Stimulated activated naive CD8-positive, alpha-beta T cell treated with anti-CD3 and anti-CD28 coated beads, Interleukin-15, Interleukin-2, amounts not matched to agents 100 ng/mL and 50 ng/mL, for 24 hours (primary cell): ENCODE data around the gene ADAM10.
"Not testable (repeated sequence)": the region's sequence is repeated elsewhere in the genome, so short reads cannot be mapped to it uniquely, and the experiment has no call there.

Source experiments
- H3K27ac Mint-ChIP-seq: one replicate; pipeline ENCODE4 v1.8.0; 2021; ENCODE audit warnings: mild to moderate bottlenecking, mixed read lengths
- H3K27me3 Mint-ChIP-seq: one replicate; pipeline ENCODE4 v1.8.0; 2021; ENCODE audit warnings: mixed read lengths
- H3K36me3 Mint-ChIP-seq: one replicate; pipeline ENCODE4 v1.8.0; 2021; ENCODE audit warnings: low read depth, mixed read lengths
- H3K4me1 Mint-ChIP-seq: one replicate; pipeline ENCODE4 v1.8.0; 2021; ENCODE audit warnings: low read depth, mixed read lengths
- H3K4me3 Mint-ChIP-seq: one replicate; pipeline ENCODE4 v1.8.0; 2021; ENCODE audit warnings: mild to moderate bottlenecking, mixed read lengths
- H3K9me3 Mint-ChIP-seq: one replicate; pipeline ENCODE4 v1.8.0; 2021; ENCODE audit warnings: mixed read lengths

The ADAM10 gene

GRCh38 chr15:58606577-58607080 is 142.9 kb downstream of the ADAM10 start:
- Mint-ChIP-seq H3K27ac (no peak overlapping the region), H3K36me3 (peaks cover 74% of the 10 kb centered on the region), H3K27me3 (no peaks in the 10 kb centered on the region), H3K9me3 (no peaks in the 10 kb centered on the region), H3K4me3 (no peak overlapping the region), H3K4me1 (peaks cover 20% of the 10 kb centered on the region)

DNA sequence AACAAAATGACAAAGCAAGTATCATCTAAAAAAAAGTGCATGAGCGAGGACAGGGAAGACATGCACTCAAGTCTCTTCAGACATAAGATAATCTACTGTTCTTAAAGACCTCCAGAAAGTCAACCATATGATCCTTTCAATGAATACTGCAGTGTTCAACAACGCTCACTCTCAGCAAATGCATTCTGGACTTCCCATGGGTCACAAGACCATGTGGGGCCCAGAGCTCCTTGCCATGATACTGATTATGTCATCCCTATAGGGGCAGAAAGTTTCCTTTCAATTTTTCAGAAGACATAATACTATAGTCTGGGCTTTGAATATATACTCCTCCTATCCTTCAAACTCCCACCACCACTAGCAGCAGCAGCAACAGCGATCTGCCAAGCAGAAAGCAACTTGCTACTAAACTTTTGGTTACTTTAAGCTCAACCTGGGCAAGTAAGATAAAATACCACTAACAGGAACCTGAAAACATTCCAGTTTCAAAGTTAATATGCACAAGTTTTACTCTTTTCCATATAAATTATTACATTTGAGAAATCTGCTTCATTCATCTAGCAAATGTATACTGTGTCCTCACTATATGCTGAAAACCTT is 143.5 kb downstream of the ADAM10 start:
- H3K27ac Mint-ChIP-seq, result no peak overlapping the region
- H3K27me3 Mint-ChIP-seq, result no peaks in the 10 kb centered on the region
- H3K4me3 Mint-ChIP-seq, result no peak overlapping the region
- H3K36me3 Mint-ChIP-seq, result peaks cover 71% of the 10 kb centered on the region
- no peaks in the 10 kb centered on the region for H3K9me3 Mint-ChIP-seq
- peaks cover 20% of the 10 kb centered on the region for H3K4me1 Mint-ChIP-seq

DNA sequence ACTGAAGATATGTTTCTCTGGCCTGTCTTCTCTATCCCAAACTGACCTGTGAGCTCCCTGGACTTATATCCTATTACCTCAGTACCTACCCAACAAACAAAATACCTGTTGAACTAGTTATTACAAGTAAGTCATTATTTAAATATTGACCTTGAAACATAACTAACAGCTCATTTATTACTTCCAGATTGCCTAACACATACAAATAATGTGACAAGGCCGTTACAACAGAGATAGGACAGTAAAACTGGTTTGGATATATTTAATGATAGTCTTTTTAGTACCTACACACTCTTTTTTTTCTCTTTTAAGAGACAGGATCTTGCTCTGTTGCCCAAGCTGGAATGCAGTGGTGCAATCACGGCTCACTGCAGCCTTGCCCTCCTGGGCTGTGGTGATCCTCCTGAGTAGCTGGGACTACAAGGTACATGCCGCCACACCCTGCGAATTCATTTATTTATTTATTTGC is 145.0 kb downstream of the ADAM10 start:
- H3K36me3 Mint-ChIP-seq, result peaks cover 62% of the 10 kb centered on the region
- H3K4me3 Mint-ChIP-seq, result no peak overlapping the region
- H3K9me3 Mint-ChIP-seq, result no peaks in the 10 kb centered on the region
- no peak overlapping the region for H3K27ac Mint-ChIP-seq
- H3K4me1 Mint-ChIP-seq, result peaks cover 20% of the 10 kb centered on the region
- no peaks in the 10 kb centered on the region for H3K27me3 Mint-ChIP-seq

DNA sequence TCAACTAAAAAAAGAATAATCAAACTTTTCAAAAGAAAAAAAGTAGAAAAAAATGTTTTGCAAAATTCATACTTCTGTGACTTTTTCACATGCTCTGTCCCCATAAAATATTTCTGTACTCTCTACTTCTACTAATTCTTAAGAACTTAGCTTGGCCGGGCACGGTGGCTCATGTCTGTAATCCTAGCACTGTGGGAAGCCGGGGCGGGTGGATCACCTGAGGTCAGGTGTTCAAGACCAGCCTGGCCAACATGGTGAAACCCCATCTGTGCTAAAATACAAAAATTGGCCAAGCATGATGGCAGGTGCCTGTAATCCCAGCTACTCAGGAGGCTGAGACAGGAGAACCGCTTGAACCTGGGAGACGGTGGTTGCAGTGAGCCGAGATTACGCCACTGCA is 145.6 kb downstream of the ADAM10 start:
- H3K4me3 Mint-ChIP-seq, H3K27me3 Mint-ChIP-seq, H3K27ac Mint-ChIP-seq, H3K9me3 Mint-ChIP-seq: not testable (repeated sequence)
- Mint-ChIP-seq H3K36me3 (peaks cover 60% of the 10 kb centered on the region), H3K4me1 (peaks cover 15% of the 10 kb centered on the region)

GRCh38 chr15:58602823-58603222 is 146.7 kb downstream of the ADAM10 start:
- no peak overlapping the region for H3K27ac Mint-ChIP-seq
- H3K27me3 Mint-ChIP-seq, result no peaks in the 10 kb centered on the region
- H3K4me3 Mint-ChIP-seq, result no peak overlapping the region
- H3K36me3 Mint-ChIP-seq, result peaks cover 51% of the 10 kb centered on the region
- peaks cover 7% of the 10 kb centered on the region for H3K4me1 Mint-ChIP-seq
- no peaks in the 10 kb centered on the region for H3K9me3 Mint-ChIP-seq

GRCh38 chr15:58598829-58599210 is 150.7 kb downstream of the ADAM10 start:
- Mint-ChIP-seq H3K4me1 (peaks cover 13% of the 10 kb centered on the region), H3K27me3 (no peaks in the 10 kb centered on the region), H3K27ac (no peak overlapping the region), H3K36me3 (peaks cover 54% of the 10 kb centered on the region), H3K4me3 (no peak overlapping the region), H3K9me3 (no peaks in the 10 kb centered on the region)

DNA sequence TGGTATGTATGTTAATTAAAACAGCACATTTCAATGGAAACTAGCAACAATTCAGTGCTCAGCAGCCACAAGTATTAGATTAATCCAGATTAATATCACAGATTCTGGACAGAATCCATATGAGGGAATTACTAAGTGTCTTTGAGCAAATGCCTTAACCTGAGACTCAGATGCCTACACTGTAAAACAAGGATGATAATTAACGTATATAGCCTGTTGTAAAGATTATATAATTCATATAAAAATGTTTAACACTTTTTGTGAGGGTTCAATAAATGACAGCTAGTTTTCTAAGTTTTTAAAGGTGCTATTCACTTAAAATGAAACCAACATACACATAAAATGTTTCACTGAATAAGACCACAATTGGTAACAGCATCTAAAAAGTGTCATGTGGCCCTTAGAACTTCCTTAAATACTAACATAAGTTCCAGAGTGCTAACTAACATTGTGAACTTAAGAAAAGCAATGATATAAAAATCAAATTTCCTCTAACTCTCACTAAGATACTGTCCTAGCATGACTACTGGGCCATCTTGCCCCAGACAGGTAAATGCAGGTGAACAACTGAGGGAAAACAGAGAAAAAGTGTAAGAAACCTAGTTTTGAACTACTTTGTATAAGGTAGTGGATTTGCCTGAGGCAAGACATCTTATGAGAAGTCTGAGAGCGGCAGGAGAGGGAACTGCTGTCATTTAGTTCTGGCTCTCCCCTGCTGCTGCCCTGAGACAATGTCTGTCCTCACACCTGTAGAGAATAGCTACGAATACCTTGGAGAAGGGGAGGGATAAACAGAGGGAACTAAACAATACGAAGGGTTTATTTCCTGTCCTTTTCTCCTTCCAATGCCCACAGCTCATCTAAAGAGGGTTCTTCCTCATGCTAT is 151.3 kb downstream of the ADAM10 start:
- Mint-ChIP-seq H3K36me3 (peaks cover 54% of the 10 kb centered on the region), H3K4me1 (peaks cover 17% of the 10 kb centered on the region), H3K27me3 (no peaks in the 10 kb centered on the region), H3K4me3 (no peak overlapping the region), H3K9me3 (no peaks in the 10 kb centered on the region), H3K27ac (no peak overlapping the region)

- Mint-ChIP-seq H3K36me3 (peaks cover 46% of the 10 kb centered on the region), H3K4me1 (peaks cover 17% of the 10 kb centered on the region), H3K4me3 (no peak overlapping the region), H3K9me3 (no peaks in the 10 kb centered on the region), H3K27me3 (no peaks in the 10 kb centered on the region), H3K27ac (no peak overlapping the region)
Measured at GRCh38 chr15:58595516-58596263, 153.8 kb downstream of the ADAM10 start.

GRCh38 chr15:58594898-58595297 is 154.6 kb downstream of the ADAM10 start:
- Mint-ChIP-seq H3K4me1 (peaks cover 17% of the 10 kb centered on the region), H3K27me3 (no peaks in the 10 kb centered on the region), H3K4me3 (no peak overlapping the region), H3K9me3 (no peaks in the 10 kb centered on the region), H3K27ac (no peak overlapping the region), H3K36me3 (peaks cover 44% of the 10 kb centered on the region)

DNA sequence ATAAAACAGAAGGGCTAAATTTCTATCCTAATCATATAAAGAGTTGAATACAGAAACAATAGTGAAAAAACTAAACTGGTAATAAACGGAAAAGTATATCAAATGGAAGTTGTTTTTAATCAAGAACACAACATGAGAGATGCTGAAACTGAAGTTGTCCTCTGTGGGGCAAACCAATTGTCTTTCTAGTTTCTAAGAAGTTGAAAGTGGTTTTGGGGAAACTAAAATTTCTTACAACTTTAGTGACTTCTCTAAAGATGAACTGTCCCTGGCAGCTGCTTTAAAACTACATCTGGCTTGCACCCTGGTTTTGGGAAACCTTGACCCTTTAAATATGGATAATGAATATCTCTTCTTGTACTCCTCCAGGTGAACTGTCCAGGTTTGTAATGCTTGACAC is 155.6 kb downstream of the ADAM10 start:
- no peak overlapping the region for H3K4me3 Mint-ChIP-seq
- peak overlapping the region; percentile 50 for H3K27ac Mint-ChIP-seq
- peaks cover 17% of the 10 kb centered on the region for H3K4me1 Mint-ChIP-seq
- H3K27me3 Mint-ChIP-seq, result no peaks in the 10 kb centered on the region
- H3K36me3 Mint-ChIP-seq, result peaks cover 39% of the 10 kb centered on the region
- no peaks in the 10 kb centered on the region for H3K9me3 Mint-ChIP-seq

DNA sequence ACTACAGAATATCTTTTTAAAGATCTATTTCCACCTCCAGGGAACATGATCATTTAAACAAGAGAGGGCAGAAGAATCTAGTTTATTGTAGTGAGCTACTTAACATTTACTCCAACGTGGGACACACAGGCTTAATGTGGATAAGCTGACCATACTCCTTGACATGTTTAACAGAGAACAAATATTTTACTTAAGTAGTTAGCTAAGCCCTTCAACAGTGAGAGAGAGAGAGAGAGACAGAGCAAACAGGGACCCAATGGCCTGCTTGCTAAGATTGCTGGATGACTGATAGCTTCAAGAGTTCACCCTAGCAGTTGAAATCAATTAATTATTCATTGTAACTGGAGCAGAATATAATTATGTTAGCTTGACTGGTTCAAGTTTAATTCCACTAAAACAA is 158.6 kb downstream of the ADAM10 start:
- Mint-ChIP-seq H3K27me3 (no peaks in the 10 kb centered on the region), H3K27ac (no peak overlapping the region), H3K9me3 (no peaks in the 10 kb centered on the region), H3K4me3 (no peak overlapping the region), H3K4me1 (peaks cover 17% of the 10 kb centered on the region), H3K36me3 (peaks cover 26% of the 10 kb centered on the region)

DNA sequence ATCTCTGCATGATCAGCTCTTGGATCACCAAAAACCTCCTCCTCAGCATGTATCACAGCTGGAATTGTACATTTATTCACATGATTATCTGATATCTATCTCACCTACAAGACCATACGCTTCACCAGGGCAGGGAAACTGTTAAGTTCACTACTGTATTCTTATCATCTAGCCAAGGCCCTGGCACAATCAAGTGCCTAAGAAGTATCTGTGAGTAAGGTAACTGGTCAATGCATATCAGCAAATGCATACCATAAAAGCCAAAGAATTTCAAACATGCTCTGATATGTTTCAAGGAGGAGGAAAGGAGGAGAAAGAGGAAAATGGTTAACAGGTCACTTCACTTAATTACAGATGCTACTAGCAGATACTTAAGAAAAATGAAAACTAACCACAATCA is 159.3 kb downstream of the ADAM10 start:
- peak overlapping the region; percentile 33 for H3K27ac Mint-ChIP-seq
- H3K9me3 Mint-ChIP-seq, result no peaks in the 10 kb centered on the region
- H3K36me3 Mint-ChIP-seq, result peaks cover 22% of the 10 kb centered on the region
- no peak overlapping the region for H3K4me3 Mint-ChIP-seq
- H3K4me1 Mint-ChIP-seq, result peaks cover 24% of the 10 kb centered on the region
- H3K27me3 Mint-ChIP-seq, result no peaks in the 10 kb centered on the region

DNA sequence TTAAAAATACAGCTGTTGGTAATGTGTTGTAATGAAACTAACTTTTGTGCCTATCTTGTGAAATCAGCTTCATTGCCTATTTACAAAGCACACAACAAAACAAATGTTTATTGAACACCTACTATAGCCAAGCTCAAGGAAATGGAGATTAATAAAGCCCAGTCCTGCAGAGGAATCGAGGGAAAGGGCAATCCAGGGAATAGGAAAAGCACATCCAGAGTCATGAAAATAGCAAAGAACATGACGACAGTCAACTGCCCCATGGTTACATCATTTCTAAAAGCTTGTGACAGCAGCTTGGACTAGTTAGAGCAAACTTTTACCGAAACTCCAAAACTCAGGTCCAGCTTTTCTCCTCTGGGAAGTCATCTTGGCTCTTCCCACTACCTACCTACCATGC is 160.5 kb downstream of the ADAM10 start:
- Mint-ChIP-seq H3K27me3 (no peaks in the 10 kb centered on the region), H3K36me3 (peaks cover 14% of the 10 kb centered on the region), H3K4me1 (peaks cover 20% of the 10 kb centered on the region), H3K9me3 (no peaks in the 10 kb centered on the region), H3K4me3 (no peak overlapping the region), H3K27ac (no peak overlapping the region)

DNA sequence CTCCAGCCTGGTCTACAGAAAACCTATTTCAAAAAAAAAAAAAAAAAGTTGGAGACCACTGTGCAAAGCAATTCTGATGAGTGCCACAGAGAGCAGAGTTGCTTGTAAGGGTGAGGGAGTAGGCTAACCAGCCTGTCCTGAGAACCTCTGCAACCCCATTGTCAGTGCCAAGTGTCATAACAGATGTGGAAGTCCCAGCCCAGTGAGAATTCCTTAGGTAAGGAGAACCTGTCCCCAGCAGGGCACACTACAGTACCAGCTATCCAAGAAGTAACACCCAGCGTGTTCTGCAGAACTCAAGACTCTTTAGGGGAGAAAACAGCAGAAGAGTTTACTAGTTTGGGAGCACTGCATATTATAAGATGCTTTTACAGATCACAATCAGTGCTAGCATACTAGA is 161.4 kb downstream of the ADAM10 start:
- peaks cover 5% of the 10 kb centered on the region for H3K36me3 Mint-ChIP-seq
- H3K4me3 Mint-ChIP-seq, result no peak overlapping the region
- peaks cover 6% of the 10 kb centered on the region for H3K9me3 Mint-ChIP-seq
- peaks cover 14% of the 10 kb centered on the region for H3K4me1 Mint-ChIP-seq
- H3K27me3 Mint-ChIP-seq, result peaks cover 4% of the 10 kb centered on the region
- no peak overlapping the region for H3K27ac Mint-ChIP-seq

DNA sequence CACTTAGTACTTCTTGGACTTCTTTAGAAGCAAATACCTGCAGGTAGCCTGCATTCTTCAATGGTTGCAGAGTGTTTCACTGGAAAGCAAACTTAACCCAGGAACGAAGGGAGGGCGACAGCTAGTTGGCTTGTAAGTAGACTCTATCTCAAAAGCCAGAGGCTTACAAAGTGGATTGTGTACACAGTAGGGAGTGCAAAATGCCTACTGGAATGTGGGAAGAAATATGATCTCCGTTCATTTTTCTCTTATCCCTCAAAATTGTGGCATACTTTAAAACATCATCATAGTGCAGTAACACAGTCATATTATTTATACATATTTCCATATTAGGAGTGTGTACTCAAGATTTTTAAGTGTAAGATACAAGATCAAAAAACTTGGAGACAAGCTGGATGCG is 162.0 kb downstream of the ADAM10 start:
- no peak overlapping the region for H3K27ac Mint-ChIP-seq
- H3K4me3 Mint-ChIP-seq, result no peak overlapping the region
- peaks cover 14% of the 10 kb centered on the region for H3K4me1 Mint-ChIP-seq
- H3K27me3 Mint-ChIP-seq, result peaks cover 4% of the 10 kb centered on the region
- peaks cover 5% of the 10 kb centered on the region for H3K36me3 Mint-ChIP-seq
- H3K9me3 Mint-ChIP-seq, result peaks cover 9% of the 10 kb centered on the region
